T-helper 2 cell treated with Interferon-gamma antibody and Interleukin-4, amounts not matched to agents 100 ng/mL and 5 ng/mL, for 36 hours (primary cell): ENCODE measurements around the gene LAPTM5. TPM values are rescaled to one million over a fixed set of nuclear protein-coding genes. Genes with fewer than 3 reads are reported as not detected.

Experiments
- intact Hi-C: fragments of 100-400 bp; cut with micrococcal nuclease; formaldehyde crosslinking; loops from one replicate; pipeline ENCODE4 v1.15.1; 2023
- total RNA-seq: library from RNA; stranded (reverse); gene quantifications from 2 replicates; pipeline ENCODE4 v1.2.3, GENCODE V29; 2022

Gene LAPTM5
- total RNA-seq, 1 donor from 2014 or later, result 381 TPM

DNA sequence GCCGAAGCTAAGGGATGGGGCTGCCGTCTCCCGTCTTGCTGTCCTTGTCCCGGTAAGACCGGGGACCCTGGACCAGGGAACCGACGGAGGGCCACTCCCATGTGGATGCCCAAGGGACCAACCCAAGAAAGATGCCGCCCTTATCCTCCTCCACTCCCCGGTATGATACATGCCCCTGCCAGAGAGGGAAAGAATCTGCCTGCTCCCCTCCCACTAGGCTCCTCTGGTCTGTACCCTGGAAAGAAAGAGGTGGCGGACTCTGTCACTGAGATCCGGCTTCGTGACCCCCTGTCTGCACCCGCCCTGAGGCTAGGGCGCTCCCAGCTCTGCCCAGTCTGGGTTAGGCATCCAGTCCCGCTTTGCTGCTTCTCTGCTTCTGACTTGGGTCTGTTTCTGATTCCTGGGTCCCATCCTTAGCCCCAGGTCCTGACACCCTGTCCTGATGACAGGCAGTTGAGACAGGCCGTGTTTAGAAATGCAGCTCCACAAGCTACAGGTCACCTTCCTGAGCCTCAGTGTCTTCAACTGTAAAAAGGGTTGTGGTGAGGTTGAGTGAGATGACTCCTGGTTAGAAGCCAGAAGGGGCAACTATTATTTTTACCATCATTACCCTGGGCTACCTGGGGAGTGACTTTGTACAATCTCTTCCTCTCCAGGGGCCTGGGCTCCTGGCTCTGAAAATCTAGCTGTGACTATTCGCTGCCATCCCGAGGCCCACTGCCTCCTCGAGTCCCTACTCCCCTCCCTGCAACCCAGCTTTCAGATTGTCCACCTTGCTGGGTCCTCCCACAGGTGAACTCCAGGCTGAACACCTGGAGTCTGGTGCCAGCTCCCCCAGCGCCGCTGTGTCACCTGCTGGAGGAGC is 37.9 kb downstream of the LAPTM5 start:
- intact Hi-C loops, result loop anchor here (1.0 to 5.0 kb wide), 5 partner anchors 60 to 1489 kb away; partner anchors contain the start of genes KHDRBS1 and MECR

DNA sequence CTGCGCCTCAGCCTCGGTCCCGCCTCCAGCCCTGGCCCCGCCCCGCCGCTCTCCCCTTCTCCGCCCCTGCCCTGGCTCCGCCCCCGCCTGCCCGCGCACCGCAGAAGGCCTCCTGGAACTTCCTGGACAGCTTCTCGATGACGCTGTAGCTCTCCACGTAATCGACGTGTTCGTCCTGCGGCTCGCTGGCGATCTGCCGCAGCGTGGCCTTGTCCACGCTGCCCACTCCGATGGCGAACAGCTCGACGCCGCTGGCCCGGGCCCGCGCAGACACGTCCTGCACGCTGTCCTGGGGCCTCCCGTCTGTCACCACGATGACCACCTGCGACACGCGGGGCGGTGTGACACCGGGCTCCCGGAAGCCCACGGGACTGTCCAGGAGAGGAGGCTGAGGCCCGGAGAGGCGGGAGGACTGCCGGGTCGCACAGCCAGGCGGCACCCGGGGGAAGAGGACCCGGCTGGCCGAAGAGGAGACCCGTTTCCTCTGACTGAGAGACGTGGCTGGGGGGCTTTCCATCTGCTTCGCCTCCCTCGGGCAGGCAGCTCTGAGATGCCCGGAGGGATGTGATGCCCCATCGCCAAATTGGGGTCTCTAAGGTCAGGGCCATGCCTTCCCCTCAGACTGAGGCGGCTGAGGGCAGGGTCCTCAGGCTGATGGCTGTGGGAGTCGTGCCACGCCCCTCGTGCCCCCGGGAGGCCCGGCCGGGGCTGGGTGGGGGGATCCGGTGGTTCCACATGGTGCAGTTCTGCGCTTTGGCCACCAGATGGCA is 38.8 kb downstream of the LAPTM5 start:
- intact Hi-C loops, result loop anchor here (1.0 to 5.0 kb wide), 7 partner anchors 24 to 1488 kb away; partner anchors contain the start of genes KHDRBS1, LAPTM5 and MECR

DNA sequence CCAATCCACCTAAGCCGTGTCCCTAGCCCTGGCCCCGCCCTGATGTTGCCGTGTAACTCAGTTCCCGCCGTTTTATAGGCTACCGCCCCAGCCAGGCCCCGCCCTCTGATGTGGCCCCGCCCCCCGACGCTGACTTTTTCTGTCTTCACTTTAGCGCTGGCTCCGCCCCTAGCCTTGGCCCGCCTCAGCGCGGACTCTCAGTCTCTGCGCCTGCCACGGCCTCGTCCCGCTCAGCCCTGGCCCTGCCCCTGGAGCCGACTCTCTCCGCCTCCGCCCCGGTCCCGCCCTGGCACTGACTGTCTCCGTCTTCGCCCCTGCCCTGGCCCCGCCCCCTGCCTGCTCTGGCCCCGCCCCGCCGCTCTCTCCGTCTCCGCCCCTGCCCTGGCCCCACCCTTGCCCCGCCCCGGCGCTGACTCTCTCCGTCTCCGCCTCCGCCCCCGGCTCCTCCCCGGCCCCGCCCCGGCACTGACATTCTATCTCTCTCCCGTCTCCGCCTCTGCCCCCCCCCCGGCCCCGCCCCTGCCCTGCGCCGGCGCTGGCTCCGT is 39.4 kb downstream of the LAPTM5 start:
- intact Hi-C loops, result loop anchor here (1.0 to 5.0 kb wide), 5 partner anchors 25 to 1487 kb away; partner anchors contain the start of genes KHDRBS1, LAPTM5 and MECR

DNA sequence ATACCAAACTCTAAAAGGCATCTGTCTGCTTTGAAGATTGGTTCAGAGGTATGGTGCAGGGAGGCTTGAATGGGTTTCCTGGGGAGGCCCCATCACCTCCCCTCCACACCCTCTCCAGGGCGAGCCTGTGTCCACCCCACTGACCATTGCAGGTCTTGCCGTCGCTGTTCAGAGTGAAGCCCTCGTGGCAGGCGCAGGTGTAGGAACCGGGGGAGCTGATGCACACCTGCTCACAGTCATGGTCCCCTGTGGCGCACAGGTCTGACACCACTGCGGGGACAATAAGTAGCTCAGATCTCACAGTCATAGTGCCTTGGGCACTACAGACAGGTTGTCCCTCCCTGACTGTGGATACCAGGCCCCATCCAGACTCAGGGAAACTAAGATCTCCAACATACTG is 40.9 kb downstream of the LAPTM5 start:
- intact Hi-C loops, result loop anchor here (5.0 kb wide), 2 partner anchors 931 to 1296 kb away; partner anchors contain the start of gene KHDRBS1

DNA sequence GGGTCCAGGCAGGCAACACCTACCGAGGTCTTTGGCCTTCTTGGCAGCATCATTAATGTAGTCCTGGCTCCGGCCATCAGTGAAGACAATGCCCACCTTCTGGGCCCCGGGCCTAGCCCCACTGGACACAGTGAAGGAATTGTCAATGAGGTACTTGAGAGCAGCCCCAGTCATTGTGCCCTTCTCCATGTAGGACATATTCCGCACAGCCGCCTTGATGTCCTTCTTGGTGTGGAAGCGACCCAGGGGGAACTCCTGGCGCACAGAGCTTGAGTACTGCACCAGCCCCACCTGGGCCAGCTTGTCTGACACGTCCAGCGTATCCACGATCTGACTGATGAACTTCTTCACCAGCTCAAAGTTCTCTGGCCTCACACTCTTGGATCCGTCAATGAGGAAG is 41.7 kb downstream of the LAPTM5 start:
- intact Hi-C loops, result loop anchor here (5.0 kb wide), 2 partner anchors 931 to 1296 kb away; partner anchors contain the start of gene KHDRBS1

DNA sequence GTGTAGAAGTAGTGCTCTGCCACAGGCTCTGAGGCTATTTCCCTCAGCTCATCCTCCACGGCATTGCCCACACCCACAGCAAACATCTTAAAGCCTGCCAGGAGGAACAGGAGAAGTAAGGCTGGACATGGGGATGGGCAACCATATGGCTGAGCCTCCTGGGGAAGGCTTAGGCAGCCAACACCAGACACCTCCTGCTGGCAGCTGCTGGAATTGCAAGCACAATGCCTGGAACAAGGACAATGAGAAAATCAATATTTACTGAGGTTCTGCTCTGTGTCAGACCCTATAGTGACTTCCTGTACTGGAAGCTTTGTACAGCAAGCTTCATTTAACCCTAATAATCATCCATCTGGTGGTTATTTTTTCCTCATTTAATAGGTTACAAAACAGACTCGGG is 42.4 kb downstream of the LAPTM5 start:
- intact Hi-C loops, result loop anchor here (5.0 kb wide), 2 partner anchors 932 to 1297 kb away; partner anchors contain the start of gene KHDRBS1

DNA sequence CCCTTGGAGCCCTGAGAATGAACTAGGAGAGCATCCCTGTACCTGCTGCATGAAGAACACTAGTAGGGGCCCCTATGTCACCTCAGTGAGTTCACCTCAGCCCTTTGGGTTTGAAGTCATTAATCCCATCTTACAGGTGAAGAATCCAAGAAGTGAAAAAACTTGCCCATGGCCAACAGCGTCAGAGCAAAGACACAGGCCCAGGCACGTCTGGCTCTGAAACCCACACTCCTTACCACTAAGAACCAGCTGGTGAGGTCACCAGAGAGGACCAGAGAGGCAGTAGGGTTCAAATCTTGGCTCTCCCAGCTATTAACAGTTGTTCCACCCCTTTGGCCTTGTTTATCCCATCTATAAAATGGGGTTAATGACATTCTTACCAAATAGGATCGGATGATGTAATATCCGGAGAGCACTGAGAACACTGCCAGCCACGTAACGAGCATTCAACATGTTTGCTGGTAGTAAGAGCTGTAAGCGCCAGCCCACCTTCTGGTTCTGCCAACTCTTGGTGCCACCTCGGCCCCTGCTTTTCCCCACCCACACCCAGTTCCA is 43.0 kb downstream of the LAPTM5 start:
- intact Hi-C loops, result loop anchor here (5.0 kb wide), 2 partner anchors 933 to 1298 kb away; partner anchors contain the start of gene KHDRBS1

DNA sequence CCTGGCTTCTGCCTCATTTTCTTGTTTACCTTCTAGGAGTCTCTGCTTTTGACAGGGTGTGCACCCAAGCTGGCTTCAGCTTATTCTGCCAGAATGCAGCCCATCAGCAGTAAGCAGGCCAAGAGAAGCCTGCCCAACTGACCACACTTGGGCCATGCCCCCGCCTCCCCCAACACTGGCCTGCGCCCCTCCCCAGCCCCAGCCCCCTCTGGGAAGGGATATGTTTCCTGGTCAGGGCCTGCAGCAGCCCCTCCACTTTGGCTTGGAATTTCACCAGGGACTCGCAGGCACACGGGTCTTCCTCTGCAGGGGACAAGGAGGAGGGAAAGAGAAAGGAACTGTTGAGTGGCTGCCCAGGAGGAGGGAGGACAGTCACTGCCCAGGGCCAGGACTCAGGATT is 43.5 kb downstream of the LAPTM5 start:
- intact Hi-C loops, result no loop called here

DNA sequence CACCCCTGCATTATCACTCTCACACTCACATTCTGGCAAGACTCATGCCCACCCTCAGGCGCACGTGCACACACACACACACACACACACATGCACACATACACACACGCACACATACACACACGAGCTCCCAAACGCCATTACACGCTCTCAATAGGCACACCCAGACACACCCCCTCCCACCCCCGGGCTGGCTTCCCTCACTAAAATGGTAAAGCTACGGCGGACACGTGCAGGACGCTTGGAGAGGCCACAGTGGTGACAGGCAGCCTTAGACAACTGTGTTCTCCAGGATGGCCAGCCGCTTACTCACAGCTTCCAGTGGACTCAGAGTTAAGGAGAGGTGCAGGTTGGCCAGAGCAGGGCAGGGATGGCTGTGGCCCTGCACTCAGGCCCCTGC is 44.3 kb downstream of the LAPTM5 start:
- intact Hi-C loops, result no loop called here

DNA sequence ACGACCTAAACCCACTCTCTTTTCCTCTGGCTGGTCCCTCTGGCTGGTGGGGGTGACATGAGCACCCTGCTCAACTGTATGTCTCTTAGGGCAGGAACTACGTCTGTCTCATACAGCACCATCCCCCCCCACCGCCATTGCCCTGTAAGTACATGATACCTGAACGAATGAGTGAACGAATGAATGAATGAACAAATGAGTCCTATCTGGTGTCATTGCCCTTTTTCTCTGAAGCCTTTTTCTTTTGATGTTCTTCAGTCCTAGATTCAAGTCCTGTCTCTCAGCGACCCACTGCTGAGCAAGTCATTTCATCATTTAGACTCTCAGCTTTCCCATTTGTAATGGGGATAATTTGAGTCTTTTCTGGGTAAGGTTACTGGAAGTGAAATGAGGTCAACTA is 45.0 kb downstream of the LAPTM5 start:
- intact Hi-C loops, result no loop called here

DNA sequence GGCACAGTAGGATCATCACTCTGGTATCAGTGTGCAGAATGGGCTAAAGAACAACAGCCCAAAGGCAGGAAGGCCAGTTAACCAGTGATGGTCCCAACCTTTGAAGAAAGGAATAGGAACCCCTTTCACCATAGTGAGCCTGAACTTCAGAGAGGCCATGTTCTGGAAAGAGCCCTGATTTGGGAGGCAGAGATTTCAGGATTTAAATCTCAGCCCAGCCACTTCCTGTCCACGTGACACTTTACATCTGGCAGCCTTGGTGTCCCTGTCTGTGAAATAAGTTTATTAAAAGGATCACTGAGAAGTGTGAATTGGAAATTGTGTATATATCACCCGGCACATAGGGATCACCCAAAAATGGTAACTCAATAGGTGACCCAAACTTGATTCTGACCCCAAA is 47.2 kb downstream of the LAPTM5 start:
- intact Hi-C loops, result no loop called here

DNA sequence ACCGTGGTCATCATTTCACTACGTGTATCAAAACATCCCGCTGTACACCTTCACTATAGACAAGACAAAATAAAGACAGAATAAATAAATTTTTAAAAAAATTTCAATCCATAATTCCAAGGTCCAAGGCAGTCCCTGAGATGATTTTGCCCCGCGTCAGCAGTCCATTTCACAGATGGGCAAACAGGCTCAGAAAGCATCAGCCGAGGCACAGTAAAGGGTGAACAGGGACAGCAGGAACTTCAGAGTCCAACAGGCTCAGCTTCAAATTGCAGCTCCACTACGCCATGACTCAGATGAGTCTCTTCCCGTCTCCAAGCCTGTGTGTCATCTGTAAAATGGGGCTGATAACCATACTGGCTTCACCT is 49.2 kb downstream of the LAPTM5 start:
- intact Hi-C loops, result no loop called here

DNA sequence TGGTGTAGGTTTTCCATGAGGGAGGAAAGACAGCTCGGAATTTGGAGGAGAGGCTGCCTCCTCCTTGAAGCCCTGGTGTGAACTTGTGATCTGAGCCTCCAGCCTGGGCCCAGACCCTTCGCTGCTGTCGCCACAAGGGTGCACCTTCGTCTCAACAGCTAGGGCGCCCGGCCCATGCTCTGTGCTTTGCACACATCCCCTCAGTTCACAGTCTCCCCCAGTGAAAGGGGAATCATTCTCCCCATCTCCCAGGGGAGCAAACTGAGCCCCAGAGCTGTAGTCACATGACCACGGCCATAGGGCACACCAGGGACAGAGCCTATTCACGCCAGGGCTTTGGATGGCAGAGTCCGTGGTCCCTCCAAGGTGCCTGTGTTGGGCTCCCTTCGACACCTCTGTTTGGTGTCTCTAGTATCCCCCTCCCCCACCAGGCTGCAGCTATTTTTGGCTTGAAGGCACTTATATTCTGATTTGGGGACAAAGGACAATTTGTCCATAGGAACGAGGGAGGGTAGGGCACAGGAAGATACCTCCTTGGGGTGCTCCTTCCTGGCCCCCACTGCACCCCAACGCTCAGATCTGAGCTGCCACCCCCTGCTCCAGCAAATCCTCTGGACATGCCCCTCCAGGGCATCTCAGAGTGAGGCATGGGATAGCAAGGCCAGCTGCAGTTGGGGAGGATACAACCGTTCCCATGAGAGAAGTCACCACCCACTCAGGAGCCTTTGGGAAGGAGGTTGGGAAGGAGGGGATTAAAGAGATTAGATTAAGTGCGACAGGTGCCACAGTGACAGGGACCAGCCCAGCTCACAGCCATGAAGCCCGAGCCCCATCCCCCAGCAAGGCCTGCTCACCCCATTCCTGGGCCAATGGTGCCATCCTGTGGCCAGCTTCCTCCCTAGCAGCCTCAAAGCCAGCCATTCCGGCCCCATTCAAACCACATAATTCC is 49.9 kb downstream of the LAPTM5 start:
- intact Hi-C loops, result no loop called here

DNA sequence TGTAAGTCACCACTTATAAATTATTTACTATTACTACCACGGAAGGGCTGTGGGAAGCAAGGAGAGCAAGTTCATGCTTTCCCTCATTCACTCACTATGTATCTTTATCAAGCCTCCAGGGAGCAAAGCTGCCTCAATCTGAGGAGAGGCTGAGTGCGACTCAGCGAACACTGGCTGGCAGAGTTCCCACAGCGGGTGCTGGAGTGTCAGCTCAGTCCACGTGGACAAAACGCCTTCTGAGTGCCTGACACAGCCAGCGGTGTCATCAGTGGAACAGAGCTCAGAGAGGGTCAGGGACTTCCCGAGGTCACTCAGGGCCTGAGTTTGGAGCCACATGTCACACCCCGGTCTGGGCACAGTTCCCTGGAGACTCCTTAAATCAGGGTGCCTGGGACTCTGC is 51.0 kb downstream of the LAPTM5 start:
- intact Hi-C loops, result no loop called here

DNA sequence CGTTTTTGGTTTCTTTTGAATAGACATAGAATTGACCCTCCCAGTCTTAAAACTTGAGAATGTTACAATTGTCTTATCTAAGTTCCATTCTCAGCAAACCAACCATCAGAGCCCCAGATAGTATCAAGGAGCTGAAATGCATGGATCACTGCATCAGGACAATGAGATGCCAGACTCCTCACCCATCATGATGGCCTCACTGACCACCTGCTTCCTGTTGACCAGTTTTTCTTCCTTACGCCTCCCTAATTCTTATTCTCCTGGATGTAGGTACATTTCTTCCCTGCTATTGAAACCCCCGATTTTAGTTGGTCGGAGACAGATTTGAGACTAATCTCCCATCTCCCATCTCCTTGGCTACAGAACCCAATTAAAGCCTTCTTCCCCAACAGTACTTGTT is 51.9 kb downstream of the LAPTM5 start:
- intact Hi-C loops, result no loop called here

DNA sequence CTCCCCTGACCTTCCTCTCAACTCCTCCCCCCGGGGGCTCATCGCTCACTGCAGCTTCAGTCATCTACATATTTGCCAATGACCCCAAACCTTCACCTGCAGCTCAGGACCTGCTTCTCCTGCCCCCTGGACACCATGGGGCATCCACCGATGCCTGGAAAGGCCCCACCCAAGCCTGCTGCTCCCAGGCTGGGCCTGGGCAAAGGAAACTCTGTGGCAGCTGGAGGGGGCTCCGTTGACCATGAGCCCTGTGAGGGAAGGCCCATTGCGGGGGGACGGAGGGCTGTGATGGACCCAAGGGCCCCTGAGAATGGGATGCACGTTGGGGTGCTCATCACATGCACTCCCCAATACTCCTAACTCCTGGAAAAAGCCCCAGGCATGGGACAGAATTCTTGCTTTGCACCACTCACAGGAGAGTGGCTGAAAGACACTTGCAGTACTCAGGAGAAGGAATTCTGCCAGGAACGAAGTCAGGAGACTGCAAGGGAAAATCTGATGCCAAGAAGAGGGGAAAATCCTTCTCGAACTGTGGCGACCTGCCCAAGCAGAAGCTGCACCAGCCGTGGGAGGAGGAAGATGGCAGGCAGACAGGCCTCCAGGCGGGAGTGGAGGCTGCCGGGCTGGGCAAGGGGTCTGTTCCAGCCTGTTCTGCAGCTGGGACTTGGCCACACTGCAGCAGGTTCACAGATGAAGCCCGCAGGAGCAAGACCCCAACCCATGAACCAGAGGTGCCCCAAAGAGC is 52.6 kb downstream of the LAPTM5 start:
- intact Hi-C loops, result no loop called here

DNA sequence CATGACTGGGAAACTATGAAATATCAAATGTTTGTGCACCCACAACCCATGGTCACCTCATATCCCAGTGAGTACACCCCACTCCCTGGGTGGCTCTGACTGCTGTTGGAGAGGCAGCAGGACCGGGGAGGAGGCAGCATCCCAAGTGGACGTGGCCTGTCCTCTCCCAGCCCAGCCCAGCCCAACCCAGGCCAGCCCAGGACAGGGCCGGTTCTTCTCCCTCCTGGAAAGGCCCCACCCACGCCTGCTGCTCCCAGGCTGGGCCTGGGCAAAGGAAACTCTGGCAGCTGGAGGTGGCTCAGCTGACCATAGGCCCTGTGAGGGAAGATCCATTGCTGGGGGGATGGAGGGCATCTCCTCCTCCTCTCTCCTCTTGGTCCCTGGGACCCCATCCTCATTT is 53.3 kb downstream of the LAPTM5 start:
- intact Hi-C loops, result no loop called here

DNA sequence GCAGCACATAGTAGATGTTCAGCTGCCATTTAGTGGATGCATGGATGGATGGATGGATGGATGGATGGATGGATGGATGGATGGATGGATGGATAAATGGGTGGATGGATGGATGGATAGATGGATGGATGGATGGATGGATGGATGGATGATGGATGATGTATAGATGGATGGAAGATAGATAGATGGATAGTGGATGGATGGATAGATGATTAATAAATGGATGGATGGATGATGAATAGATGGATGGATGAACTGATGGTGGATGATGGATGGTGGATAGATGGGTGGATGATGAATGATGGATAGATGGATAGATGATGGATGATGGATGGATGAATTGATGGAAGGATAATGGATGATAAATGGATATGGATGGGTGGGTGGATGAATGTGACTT is 54.8 kb downstream of the LAPTM5 start:
- intact Hi-C loops, result no loop called here

DNA sequence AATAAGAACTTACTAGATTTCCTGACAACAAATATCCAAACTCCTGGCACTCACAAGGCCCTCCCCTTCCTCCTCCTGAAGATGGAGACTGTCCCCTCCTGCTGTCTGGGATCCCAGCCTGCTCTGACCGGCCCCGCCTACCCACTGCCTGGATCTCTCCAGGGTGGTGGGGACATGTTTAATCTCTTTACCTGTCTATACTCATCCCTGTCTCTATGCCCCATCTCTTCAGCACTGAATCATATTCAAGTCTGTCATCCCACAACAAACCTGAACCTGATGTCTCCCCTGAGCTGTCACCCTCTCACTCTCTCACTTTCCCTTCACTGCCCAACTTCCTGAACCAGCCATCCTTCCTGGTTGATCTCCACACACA is 56.3 kb downstream of the LAPTM5 start:
- intact Hi-C loops, result no loop called here
